Activated CD4-positive, alpha-beta T cell treated with anti-CD3 and anti-CD28 coated beads, Interleukin-2, amount 10 ng/mL, durations not matched to agents 24 days and 14 days (primary cell): Measurements from ENCODE around the gene LILRA5. TPM values are rescaled to one million over a fixed set of nuclear protein-coding genes. Genes with fewer than 3 reads are reported as not detected.
"Not testable (repeated sequence)": the region's sequence is repeated elsewhere in the genome, so short reads cannot be mapped to it uniquely, and the experiment has no call there.

ENCODE experiments used
- DNase-seq: peaks from one replicate; pipeline ENCODE4 v3.0.0; 2022
- H3K27ac Mint-ChIP-seq: one replicate; pipeline ENCODE4 v1.8.0; 2022; ENCODE audit warnings: mild to moderate bottlenecking, mixed read lengths
- H3K27me3 Mint-ChIP-seq: one replicate; pipeline ENCODE4 v1.8.0; 2022; ENCODE audit warnings: mixed read lengths
- H3K36me3 Mint-ChIP-seq: one replicate; pipeline ENCODE4 v1.8.0; 2022; ENCODE audit warnings: low read depth, mild to moderate bottlenecking, mixed read lengths
- H3K4me1 Mint-ChIP-seq: one replicate; pipeline ENCODE4 v1.8.0; 2021; ENCODE audit warnings: mixed read lengths
- H3K4me3 Mint-ChIP-seq: one replicate; pipeline ENCODE4 v1.8.0; 2022; ENCODE audit warnings: mild to moderate bottlenecking, moderate library complexity, mixed read lengths
- H3K9me3 Mint-ChIP-seq: one replicate; pipeline ENCODE4 v1.8.0; 2021; ENCODE audit warnings: mixed read lengths
- intact Hi-C: fragments of 100-400 bp; cut with micrococcal nuclease; formaldehyde crosslinking; loops from one replicate; pipeline ENCODE4 v1.15.1; 2023
- total RNA-seq: library from RNA; stranded (reverse); gene quantifications from 2 replicates; pipeline ENCODE4 v1.2.3, GENCODE V29; 2022

Gene LILRA5
- total RNA-seq, 1 donor from 2014 or later = not detected

DNA sequence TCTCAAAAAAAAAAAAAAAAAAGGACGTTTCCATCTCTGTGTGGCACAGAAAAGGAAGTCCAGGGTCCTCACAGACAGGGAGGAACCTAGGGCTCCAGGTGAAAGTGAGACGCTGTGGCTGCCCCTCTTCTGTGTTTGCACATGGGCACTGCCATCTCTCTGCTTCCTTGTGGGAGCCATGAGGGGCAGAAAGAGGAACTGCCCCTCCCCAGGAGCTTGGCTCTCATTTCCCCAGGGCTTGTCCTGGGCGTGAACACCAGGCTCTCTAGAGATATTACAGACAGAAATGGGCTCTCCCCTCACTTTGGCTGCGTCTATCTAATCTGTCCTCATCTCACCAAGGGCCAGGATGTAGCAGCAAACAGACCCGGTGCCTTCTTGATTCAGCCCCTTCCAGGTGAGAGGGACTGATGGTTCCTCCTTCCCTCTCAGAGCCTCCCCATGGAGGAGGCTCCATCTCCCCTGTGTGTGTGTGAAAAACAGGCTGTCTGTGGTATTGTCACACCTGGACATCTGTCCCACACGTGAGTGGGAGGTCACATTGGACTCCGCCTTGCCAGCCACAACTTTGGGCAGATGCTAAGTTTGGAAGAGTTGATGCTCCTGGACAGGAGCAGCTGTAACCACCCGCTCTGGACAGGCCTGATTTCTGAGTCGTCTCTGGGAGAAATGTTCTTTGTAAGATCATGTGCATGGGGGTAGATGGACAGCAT, 26.8 kb upstream of the LILRA5 start:
- Mint-ChIP-seq H3K4me1 (no peaks in the 10 kb centered on the region), H3K4me3 (no peak overlapping the region), H3K27me3 (peaks cover 26% of the 10 kb centered on the region), H3K27ac (no peak overlapping the region), H3K36me3 (no peaks in the 10 kb centered on the region), H3K9me3 (no peaks in the 10 kb centered on the region)
- intact Hi-C loops = no loop called here
- DNase-seq = no peak

DNA sequence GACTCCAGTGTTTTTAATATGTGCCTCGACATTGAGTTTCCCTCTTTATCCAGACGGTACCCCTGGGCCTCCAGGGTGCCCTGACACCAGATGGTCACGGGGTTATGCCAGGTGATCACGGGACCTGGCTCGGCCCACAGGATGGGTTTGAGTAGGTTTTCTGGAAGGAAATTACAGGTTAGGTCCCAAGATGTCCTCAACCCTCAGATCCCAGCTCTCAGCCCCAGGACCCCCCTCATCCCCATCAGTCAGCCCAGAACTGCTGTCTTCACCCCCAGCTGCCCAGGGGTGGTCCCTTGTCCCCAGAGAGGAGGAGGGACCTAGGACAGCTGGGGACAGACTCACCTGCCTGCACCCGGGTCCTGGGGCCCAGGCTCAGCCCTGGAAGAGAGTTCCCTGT, 25.6 kb upstream of the LILRA5 start:
- DNase-seq = no peak
- Mint-ChIP-seq H3K27me3 (peaks cover 20% of the 10 kb centered on the region), H3K4me1 (no peaks in the 10 kb centered on the region), H3K9me3 (no peaks in the 10 kb centered on the region), H3K27ac (no peak overlapping the region), H3K36me3 (no peaks in the 10 kb centered on the region), H3K4me3 (no peak overlapping the region)
- intact Hi-C loops = no loop called here

DNA sequence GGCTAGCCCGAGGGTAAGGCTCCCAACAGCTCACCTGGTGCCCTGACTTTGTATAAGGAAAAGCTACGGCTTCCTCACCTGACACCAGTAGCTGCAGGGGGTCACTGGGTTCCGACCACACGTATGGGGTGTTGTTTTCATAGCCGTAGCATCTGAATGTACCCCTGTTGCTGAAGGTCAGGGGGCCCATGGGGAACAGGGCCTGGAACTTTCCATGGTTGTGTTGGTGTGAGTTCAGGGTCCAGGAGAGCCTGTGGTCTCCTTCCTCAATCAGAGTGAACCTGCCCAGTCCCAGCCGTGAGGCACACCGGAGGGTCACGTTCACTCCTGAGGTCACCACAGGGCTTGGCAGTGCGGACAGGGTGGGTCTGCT, 24.9 kb upstream of the LILRA5 start:
- Mint-ChIP-seq H3K27ac (no peak overlapping the region), H3K36me3 (no peaks in the 10 kb centered on the region), H3K4me3 (no peak overlapping the region), H3K4me1 (no peaks in the 10 kb centered on the region), H3K9me3 (no peaks in the 10 kb centered on the region), H3K27me3 (peaks cover 18% of the 10 kb centered on the region)
- no peak for DNase-seq
- intact Hi-C loops = no loop called here

DNA sequence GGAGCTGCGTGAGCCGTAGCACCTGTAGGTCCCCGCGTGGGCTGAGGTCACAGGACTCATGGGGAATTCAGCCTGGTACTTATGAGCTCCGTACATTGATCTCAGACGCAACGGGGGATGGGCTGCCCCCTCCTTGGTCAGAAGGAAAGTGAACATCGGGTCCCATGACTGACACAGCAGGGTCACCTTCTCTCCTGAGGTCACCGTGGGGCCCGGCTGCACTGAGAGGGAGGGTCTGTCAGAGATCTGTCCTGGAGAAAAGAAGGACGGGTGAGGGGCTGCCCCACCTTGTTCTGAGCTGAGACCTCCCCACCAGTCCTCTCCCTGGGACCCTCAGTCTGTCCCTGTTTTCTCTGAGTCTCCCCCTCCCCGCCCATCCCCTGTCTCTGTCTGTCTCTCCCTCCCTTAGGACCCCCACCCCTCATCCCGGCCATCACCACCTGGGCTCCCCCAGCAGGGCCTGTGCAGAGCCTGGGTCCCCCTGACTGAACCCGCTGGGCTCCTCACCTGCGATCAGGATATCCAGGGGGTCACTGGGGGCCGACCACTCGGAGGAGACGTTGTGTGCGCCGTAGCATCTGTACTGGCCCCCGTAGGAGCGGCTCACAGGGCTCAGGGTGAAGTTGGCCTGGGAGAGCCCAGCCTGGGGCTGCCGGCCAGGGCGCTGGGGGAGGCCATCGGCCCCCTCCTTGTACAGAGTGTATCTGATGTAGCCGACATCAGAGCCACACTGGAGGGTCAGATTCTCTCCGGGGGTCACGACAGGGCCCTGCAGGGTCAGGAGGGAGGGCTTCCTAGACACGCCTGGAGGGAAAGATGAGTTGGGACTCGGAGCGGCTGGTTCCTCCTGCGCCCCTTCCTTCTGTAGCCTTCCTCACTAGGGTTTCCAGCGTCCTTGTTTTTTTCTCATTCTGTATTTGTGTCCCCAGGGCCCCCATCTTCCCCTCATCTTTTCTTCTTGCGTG, 24.2 kb upstream of the LILRA5 start:
- Mint-ChIP-seq H3K27ac (no peak overlapping the region), H3K9me3 (no peaks in the 10 kb centered on the region), H3K4me1 (no peaks in the 10 kb centered on the region), H3K4me3 (no peak overlapping the region), H3K27me3 (peaks cover 18% of the 10 kb centered on the region), H3K36me3 (no peaks in the 10 kb centered on the region)
- intact Hi-C loops = no loop called here
- no peak for DNase-seq

DNA sequence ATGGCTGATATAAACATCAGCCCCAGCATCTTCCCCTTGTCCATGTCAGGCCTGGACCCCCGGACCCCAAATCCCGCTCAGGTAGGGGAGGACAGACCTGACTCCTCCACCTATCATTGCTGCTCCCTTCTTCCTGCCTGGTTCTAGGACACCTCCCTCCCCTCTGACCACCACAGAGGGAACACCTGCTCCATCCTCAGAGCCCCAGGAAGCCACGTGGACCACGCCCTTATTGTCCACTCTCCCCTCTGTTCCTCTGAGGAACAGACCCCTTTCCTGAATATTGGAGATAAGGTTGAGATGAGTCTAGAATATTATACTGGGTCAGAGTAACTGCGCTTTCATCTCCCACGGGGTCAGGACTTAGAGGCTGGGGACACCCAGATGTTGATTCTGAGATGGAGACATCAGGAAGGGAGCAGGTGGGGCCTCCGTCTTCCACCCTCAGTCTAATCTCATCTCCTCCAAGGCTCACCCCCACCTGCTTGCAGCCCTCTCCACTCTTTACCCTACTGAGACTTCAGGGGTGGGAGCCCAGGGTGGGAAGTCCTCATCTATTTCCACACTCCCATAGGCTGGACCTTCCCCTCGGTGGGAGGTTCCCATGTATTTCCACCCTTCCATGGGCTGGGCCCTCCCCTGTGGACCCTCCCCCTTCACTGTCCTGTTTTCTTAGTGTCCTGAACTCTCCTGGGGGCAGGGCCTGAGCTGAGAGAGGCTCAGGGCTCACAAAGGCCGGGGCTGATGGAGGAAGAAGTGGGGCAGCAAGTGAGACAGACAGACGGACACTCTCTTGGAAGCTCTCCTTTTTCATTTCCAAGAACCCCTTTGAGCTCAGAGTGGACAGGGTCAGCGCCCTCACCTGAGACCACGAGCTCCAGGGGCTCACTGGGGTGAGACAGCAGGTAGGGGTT, 23.3 kb upstream of the LILRA5 start:
- no peaks in the 10 kb centered on the region for H3K36me3 Mint-ChIP-seq
- H3K27me3 Mint-ChIP-seq = peaks cover 15% of the 10 kb centered on the region
- H3K4me3 Mint-ChIP-seq = no peak overlapping the region
- no peaks in the 10 kb centered on the region for H3K4me1 Mint-ChIP-seq
- H3K9me3 Mint-ChIP-seq = no peaks in the 10 kb centered on the region
- no peak for DNase-seq
- H3K27ac Mint-ChIP-seq = no peak overlapping the region
- intact Hi-C loops = no loop called here

DNA sequence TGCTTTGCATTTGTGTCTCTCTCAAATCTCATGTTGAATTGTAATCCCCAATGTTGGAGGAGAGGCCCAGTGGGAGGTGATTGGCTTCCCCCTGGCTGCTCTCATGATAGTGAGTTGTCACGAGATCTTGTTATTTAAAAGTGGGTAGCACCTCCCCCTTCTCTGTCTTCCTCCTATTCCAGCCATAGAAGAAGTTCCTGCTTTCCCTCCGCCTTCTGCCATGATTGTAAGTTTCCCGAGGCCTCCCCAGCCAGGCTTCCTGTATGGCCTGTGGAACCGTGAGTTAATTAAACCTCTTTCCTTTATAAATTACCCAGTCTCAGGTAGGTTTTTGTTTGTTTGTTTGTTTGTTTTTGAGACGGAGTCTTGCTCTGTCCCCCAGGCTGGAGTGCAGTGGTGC, 22.2 kb upstream of the LILRA5 start:
- DNase-seq = no peak
- no peak overlapping the region for H3K4me3 Mint-ChIP-seq
- no peaks in the 10 kb centered on the region for H3K36me3 Mint-ChIP-seq
- intact Hi-C loops = no loop called here
- peaks cover 12% of the 10 kb centered on the region for H3K27me3 Mint-ChIP-seq
- no peaks in the 10 kb centered on the region for H3K4me1 Mint-ChIP-seq
- no peaks in the 10 kb centered on the region for H3K9me3 Mint-ChIP-seq
- no peak overlapping the region for H3K27ac Mint-ChIP-seq

DNA sequence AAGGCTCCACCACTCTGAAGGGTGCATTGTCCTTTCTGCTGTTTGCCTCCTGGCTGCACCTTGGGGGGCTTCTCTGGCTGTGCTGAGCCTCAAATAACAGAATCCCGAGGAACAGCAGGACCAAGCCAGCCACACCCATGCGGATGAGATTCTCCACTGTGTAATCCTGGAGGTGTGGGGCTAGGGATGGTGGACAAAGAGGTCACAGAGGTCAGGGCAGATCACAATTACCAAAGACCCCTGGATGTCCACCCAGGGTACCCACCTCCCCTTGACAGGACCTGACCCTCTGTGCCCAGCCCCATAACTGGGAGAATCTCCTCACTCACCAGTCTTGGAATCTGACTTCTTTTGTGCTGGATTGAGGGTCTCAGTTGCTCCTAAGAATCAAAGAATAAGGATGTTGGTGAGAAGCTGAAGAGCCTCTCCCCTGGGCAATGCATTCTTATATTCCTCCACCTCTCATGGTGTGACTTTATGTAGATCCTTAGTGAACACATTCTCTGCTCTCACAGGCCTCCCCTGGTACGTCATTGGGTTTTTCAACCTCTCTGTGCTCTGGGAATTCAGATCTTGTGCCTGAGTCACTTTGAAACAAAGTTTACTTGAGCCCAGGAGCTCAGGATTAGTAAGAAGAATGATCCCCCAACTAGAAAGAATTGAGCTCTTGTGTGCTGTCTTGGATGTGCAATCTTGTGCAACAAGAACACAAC, 20.8 kb upstream of the LILRA5 start:
- H3K36me3 Mint-ChIP-seq = no peaks in the 10 kb centered on the region
- H3K4me3 Mint-ChIP-seq = no peak overlapping the region
- intact Hi-C loops = no loop called here
- DNase-seq = no peak
- no peaks in the 10 kb centered on the region for H3K9me3 Mint-ChIP-seq
- H3K4me1 Mint-ChIP-seq = peaks cover 1% of the 10 kb centered on the region
- no peak overlapping the region for H3K27ac Mint-ChIP-seq
- H3K27me3 Mint-ChIP-seq = peaks cover 4% of the 10 kb centered on the region

DNA sequence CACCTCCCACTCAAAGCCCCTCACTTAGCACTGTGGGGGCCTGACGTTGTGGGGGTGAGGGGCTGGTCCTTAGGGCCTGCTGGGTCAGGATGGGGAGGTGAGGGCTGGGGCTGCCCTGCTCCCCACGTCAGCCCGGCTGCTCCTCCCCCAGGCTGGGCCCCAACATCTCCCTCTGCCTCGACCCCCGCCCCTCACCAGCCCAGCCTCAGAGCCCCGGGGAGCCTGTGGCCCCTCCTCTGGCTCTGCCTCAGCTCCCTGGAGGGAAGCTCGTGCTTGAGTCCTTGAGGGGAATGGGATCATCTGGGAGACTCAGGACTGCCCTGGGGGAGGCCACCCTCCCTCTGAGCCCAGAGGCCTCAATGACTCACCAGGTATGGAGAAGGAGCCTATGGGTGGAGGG, 19.2 kb upstream of the LILRA5 start:
- intact Hi-C loops = no loop called here
- H3K4me1 Mint-ChIP-seq = peaks cover 8% of the 10 kb centered on the region
- peaks cover 2% of the 10 kb centered on the region for H3K27me3 Mint-ChIP-seq
- no peaks in the 10 kb centered on the region for H3K9me3 Mint-ChIP-seq
- H3K4me3 Mint-ChIP-seq = no peak overlapping the region
- DNase-seq = no peak
- H3K36me3 Mint-ChIP-seq = no peaks in the 10 kb centered on the region
- H3K27ac Mint-ChIP-seq = no peak overlapping the region

DNA sequence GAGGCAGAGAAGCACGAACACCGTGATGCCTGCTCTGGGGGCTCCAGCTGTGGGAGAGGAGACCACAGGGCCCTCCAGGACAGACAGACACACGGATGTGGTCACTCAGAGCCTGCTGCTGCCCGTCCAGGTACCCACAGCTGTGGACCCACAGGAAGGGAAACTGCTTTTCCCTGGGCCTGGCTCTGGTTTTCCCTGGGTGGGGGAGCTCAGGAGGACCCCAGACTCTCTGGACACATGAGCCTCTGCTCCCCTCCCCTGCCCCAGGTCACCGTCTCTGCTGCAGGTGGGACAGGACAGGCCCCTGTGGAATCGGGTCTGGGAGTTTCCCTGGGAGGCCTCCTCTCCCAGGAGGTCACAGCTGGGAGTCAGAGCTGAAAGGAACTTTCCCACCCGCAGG, 18.7 kb upstream of the LILRA5 start:
- Mint-ChIP-seq H3K9me3 (no peaks in the 10 kb centered on the region), H3K36me3 (no peaks in the 10 kb centered on the region), H3K27me3 (peaks cover 2% of the 10 kb centered on the region), H3K4me3 (no peak overlapping the region), H3K4me1 (peaks cover 10% of the 10 kb centered on the region), H3K27ac (no peak overlapping the region)
- intact Hi-C loops = no loop called here
- DNase-seq = no peak

DNA sequence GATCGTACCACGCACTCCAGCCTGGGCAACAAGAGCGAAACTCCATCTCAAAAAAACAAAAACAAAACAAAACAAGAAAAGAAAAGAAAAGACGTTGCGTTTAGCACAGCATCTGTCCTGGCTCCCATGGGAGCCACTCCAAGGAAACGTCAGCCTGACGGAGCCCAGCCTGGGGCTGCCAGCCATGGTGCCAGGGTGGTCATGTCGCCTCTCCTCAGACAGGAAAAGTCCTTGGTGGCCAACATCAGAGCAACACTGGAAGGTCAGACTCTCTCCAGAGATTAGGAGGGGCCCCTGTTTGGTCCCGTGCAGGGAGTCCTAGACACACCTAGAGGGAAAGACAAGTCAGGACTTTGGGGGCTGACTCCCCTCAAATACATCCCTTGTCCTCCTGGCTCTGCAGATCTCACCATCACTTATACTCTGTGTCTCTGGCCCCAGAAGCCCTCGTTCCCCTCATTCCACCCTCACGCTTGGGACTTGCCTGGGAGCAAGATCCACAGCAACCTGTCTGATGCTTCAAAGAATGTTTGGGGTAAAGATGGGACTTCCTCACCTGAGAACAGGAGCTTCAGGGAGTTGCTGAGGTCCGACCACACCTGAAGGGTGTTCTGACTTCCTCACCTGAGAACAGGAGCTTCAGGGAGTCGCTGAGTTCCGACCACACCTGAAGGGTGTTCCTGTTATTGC, 16.7 kb upstream of the LILRA5 start:
- Mint-ChIP-seq H3K4me3 (no peak overlapping the region), H3K27ac (no peak overlapping the region), H3K36me3 (no peaks in the 10 kb centered on the region), H3K9me3 (no peaks in the 10 kb centered on the region), H3K27me3 (peaks cover 7% of the 10 kb centered on the region), H3K4me1 (peaks cover 15% of the 10 kb centered on the region)
- no peak for DNase-seq
- intact Hi-C loops = no loop called here

DNA sequence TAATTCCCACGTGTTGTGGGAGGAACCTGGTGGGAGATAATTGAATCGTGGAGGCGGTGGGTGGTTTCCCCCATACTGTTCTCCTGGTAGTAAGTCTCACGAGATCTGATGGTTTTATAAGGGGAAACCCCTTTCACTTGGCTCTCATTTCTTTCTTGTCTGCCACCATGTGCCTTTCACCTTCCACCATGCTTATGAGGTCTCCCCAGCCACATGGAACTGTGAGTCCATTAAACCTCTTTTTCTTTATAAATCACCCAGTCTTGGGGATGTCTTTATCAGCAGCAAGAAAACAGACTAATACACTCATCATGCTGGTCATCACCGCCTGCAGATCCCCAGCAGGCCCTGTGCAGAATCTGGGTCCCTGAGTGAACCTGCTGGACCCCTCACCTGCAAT, 15.8 kb upstream of the LILRA5 start:
- intact Hi-C loops, DNase-seq, H3K4me3 Mint-ChIP-seq, H3K9me3 Mint-ChIP-seq, H3K27ac Mint-ChIP-seq, H3K36me3 Mint-ChIP-seq: not testable (repeated sequence)
- peaks cover 15% of the 10 kb centered on the region for H3K4me1 Mint-ChIP-seq
- H3K27me3 Mint-ChIP-seq = peaks cover 10% of the 10 kb centered on the region

DNA sequence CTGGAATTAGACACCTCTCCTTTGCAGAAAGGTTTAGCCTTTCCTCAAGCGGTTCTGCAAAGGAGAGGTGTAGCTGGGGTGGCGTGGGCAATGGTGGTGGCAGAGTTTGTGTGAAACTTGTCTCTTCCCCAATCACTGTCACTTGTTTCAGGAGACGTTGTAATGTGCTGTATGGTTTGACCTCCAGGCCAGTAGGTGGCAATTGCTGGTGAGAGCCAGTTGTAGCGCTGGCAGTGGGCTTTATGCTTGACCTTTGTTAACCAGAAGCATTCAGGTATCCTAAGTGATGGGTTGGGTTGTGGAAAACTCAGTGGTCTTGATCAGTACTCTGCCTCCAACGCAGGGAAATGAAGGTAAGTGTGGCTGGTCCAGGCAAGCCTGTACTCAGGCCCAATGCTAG, 12.7 kb upstream of the LILRA5 start:
- no peaks in the 10 kb centered on the region for H3K36me3 Mint-ChIP-seq
- no peak overlapping the region for H3K4me3 Mint-ChIP-seq
- no peak overlapping the region for H3K27ac Mint-ChIP-seq
- peaks cover 19% of the 10 kb centered on the region for H3K27me3 Mint-ChIP-seq
- intact Hi-C loops = loop anchor here (1.0 kb wide), 1 partner anchor 66 kb away; no protein-coding TSS in a partner anchor
- H3K4me1 Mint-ChIP-seq = peaks cover 15% of the 10 kb centered on the region
- DNase-seq = no peak
- no peaks in the 10 kb centered on the region for H3K9me3 Mint-ChIP-seq

DNA sequence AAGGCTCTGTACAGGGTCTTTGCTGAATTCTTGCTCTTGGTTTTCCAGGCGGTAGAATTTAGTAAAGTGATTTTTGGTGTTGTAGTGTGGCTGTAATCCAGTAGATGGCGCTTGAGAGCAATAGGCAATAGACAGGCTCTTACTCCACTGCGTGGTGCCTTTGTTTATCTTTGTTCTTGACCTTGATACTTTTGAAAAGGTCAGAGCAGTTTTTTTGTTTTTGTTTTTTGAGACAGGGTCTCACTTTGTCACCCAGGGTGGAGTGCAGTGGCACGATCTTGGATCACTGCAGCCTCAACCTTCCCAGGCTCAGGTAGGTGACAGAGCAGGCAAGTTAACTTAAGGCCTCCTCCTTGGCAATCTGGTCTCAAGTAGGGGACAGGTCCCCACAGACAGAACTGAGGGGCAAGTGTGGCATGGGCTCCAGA, 12.2 kb upstream of the LILRA5 start:
- Mint-ChIP-seq H3K4me1 (peaks cover 15% of the 10 kb centered on the region), H3K4me3 (no peak overlapping the region), H3K27ac (no peak overlapping the region), H3K27me3 (peaks cover 23% of the 10 kb centered on the region), H3K9me3 (no peaks in the 10 kb centered on the region), H3K36me3 (no peaks in the 10 kb centered on the region)
- intact Hi-C loops = loop anchor here (1.0 kb wide), 1 partner anchor 66 kb away; no protein-coding TSS in a partner anchor
- DNase-seq = peak; percentile 88
